NK-92 treated with Interleukin-12 subunit alpha and Interleukin-12 subunit beta, amount 100 ng/mL, for 24 hours (cell line): ENCODE measurements around the gene ADAT1.
"Not testable (repeated sequence)": the region's sequence is repeated elsewhere in the genome, so short reads cannot be mapped to it uniquely, and the experiment has no call there.

Experiments
- DNase-seq: peaks from one replicate; lab custom pipeline; 2025; lab: John Stamatoyannopoulos, UW

ADAT1 gene

DNA sequence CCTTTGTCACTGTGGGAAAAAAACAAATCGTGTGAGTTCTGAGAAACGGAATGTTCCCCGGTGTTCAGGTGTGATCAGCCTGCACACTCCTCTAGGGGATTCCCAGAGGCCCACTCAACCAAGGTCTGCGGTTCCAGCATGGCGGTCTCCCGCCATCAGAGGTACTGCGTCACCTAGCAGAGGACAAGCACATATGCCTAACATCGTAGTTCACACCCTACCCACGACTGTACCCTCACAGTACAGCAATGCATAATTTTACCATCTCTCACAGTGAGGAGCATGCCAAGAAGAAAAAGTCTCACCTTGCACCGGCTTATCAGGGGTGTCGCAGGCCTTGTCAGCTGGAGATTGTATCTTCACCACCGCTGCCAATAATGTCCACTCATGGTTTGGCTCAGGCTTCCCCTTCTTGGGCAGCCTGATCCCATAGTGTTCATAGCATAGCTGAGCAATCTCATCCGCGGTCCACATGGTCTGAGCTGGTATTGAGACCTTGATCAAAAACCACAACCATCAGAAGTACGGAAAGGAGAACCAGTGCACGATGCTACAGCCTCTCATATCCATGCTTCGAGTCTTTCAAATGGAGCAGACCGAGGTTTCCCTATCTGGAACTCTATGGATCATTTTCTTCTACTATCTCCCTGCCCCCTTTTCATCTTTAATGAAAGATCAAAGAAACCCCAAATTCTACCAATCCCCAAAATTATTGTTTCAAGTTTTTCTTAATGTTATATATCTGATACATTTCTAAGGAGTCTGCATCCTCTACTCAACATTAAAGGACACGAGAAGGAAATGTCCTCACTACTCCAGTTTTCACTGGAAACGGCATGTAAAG, 2.5 kb downstream of the ADAT1 start:
- no peak for DNase-seq

GRCh38 chr16:75618780-75619179, 4.3 kb downstream of the ADAT1 start:
- DNase-seq: no peak

- no peak for DNase-seq
Measured at GRCh38 chr16:75617121-75617520, 6.0 kb downstream of the ADAT1 start.

GRCh38 chr16:75616521-75617010, 6.5 kb downstream of the ADAT1 start:
- DNase-seq: no peak

GRCh38 chr16:75615619-75616018, 7.5 kb downstream of the ADAT1 start:
- no peak for DNase-seq

DNA sequence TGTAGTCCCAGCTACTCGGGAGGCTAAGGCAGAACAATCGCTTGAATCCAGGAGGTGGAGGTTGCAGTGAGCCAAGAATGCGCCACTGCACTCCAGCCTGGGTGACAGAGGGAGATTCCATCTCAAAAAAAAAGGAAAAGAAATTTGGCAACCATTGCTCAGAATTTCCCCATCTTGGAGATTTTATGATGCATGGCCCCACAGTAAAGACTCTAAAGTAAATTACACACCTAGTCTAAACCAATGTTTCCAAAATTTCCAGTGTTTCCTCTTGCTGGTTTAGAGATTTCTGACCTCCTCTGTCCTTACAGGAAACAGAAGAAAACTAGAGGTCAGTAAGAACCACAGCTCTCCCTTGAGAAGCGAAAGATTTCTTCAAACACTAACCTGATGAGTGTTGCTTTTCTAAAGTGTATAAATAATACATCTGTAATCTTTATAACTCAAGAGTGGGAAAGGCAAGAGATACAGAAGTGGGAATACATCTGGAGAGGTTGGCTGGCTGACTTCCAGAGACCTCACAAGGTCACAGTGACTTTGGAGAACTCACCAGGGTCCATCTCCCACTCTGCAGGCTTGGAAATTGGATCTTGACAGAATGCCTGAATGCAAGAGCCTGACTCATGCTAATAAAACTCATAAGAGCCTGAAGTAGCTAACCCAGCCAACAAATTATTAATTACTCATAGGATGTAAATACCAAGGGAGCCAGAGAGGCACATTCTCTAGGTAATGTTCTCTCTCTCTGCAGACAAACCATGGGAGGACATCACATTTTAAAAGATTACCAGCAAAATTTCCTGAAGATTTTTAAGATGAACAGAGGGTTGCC, 8.8 kb downstream of the ADAT1 start:
- DNase-seq: no peak

GRCh38 chr16:75606507-75606906, 16.6 kb downstream of the ADAT1 start:
- DNase-seq: no peak

- DNase-seq: no peak
Measured at GRCh38 chr16:75603241-75603640, 19.8 kb downstream of the ADAT1 start.

DNA sequence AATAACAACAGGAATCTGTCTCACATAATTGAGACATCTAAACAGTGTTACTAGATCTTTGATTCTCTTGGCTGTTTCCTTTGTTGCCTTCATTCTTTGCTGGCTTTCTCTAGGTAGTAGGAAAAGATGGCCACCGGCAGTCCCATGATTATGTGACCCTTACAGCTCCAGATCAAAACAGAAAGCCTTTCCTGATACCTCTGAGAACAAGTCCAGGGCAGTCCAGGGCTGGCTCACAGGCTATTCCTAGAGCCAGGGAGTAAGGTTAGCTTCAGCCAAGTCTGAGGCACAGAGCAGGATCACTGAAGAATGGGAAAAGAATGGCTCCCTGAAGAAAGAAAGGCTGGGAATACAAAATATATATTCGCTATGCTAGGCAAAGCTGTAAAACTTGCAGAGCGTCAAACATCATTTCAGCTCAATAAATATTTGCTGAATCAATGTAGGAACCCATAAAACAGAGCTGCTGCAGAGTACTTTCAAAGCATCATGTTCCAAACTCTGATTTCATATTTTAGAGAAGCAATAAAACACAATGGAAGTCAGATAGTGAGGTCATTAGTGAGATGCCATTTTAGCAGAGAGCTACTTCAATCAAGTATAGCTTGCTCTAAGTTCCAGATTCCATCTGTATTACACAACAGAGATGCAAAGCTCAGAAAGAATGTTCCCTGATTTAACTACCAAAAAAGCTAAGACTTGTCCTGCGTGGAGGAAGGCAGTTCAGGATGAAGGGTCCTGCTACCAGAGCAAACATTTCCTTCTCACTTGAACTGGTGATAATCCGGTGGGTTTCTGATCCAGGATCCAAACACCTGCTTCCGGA, 23.4 kb downstream of the ADAT1 start:
- DNase-seq: no peak

GRCh38 chr16:75593825-75594820, 29.0 kb downstream of the ADAT1 start:
- no peak for DNase-seq

DNA sequence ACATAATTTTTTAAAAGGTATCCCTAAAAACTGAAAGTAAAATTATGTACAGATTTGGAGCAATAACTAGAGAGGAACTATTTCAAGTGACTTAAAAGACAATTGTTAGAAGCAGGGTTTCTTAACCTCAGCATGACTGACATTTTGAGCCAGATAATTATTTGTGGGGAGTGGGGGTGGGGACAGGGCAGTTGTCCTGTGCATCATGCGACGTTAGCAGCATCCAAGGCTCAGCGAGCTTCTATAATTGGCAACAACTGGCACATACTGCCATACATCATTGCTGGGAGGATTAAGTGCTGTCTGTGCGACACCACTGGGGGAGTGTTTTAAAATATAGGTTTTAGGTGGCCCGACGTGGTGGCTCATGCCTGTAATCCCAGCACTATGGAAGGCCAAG, 29.8 kb downstream of the ADAT1 start:
- DNase-seq: no peak

- DNase-seq: not testable (repeated sequence)
Measured at GRCh38 chr16:75591927-75592326, 31.2 kb downstream of the ADAT1 start.

DNA sequence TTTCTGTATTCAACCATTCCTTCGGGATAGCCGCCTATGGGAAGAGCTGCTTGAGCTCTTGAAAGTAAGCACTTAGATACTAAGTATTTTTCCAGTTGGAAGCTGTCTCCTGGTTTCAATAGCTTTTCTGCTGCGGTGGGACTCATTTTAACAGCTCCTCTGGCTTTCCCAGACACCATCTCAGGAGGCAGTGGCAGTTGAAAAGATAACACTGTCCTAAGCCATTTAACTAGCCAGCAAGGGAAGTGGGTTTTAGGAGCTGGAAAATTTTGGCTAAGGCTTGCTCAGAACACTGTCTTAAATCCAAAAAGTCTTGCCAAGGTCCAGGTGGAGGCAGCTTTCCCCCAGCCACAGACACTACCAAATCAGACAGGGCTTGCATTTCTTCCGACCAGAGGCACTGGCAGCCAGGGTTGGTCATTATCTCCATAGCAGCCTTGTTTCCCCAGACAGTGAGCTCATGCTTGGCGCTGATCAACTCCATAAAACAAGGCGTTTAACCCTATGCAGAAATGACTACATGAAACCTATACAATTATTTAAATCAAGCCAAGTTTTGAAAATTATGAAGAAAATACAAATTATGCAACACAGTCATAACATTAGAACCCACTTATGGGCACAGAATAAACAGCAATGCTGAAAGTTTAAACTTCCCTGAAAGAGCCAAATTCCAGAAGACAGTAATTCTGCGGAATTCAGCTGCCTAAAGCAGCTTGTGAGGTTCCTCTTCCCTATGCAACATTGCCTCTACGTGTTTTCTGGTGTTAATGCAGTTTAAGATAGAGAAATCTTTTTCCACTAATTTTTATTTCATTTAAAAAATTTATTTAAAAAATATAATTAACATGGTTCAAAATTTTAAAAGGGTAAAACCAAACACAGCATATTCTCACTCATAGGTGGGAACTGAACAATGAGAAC, 31.9 kb downstream of the ADAT1 start:
- no peak for DNase-seq

DNA sequence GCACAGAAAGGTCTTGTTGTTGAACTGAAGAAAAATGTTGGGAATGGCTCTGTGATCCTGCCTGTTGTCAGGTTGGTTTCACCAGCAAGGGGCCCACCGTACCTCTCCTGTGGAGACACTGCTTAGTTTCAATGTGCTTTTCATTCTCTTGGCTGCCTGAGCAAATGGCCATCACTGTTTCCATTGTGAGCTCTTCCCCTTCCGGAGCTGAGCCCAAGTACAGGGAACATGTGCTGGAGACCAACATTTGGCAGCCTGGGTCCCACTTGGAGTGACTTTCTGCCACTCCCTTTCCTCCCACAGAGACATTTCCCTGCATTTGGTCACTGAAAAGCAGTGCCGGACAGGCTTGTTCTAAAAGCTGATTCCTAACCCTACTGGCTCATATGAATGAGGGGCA, 33.8 kb downstream of the ADAT1 start:
- DNase-seq: no peak

- no peak for DNase-seq
Measured at GRCh38 chr16:75588716-75589115, 34.4 kb downstream of the ADAT1 start.

GRCh38 chr16:75584108-75584507, 39.0 kb downstream of the ADAT1 start:
- no peak for DNase-seq

GRCh38 chr16:75579281-75579834, 43.7 kb downstream of the ADAT1 start:
- DNase-seq: no peak

DNA sequence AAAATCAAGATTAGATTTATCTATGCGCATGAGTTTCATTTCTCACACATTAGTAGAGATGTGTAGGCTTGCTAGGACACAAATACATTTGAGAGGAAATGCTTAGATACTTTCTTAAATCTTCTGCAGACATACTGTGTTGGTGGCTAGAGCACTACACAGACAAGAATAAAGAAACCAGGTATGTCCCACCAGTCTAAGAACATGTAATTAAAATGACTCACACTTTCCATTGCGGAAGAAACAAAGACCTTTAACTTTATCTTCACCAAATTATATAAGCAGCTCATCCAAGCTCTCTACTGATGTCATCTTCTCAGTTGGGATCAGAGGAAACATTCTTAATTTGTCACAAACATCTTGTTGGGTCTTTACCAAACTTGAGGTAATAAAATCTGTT, 44.4 kb downstream of the ADAT1 start:
- DNase-seq: no peak

DNA sequence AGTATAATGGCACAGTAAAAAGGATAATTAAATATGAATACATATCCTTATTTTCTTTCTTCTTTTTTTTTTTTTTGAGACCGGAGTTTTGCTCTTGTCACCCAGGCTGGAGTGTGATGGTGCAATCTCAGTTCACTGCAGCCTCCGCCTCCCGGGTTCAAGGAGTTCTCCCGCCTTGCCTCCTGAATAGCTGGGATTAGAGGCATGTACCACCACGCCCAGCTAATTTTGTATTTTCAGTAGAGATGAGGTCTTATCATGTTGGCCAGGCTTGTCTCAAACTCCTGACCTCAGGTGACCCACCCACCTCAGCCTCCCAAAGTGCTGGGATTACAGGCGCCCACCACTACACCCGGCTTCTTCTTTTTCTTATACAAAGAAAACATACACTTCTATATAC, 44.9 kb downstream of the ADAT1 start:
- no peak for DNase-seq
